GM19025 (cell line): ENCODE results near the gene PSAPL1.
"Not testable (repeated sequence)": the region's sequence is repeated elsewhere in the genome, so short reads cannot be mapped to it uniquely, and the experiment has no call there.

Experiments
- ATAC-seq: cut with Tn5 transposase; IDR thresholded peaks from one replicate; pipeline ENCODE4 v1.9.1; 2021; ENCODE audit warnings: mild to moderate bottlenecking, low read depth, moderate library complexity; ENCODE audit not compliant: unreplicated experiment

The PSAPL1 gene

GRCh38 chr4:7460566-7460965 lies 25.8 kb upstream of the PSAPL1 start:
- ATAC-seq, result no peak

DNA sequence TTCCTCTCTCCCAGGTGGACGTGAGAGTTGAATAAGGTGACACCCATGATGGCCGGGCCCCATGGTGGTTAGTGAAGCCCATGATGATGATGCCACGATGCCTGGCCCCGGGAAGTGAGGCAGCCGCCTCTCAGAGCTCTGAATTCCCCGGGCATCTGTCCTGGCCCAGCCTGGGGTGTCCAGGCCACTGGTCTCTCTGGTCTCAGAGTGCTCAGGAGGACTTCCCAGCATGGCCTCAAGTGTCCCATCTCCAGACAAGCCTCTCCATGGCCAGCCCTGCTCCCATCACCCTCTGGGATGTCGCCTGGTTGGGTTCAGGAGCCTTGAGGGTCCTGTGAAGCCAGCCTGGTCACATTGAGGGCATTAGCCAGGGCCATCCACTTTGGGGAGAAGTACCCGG lies 24.7 kb upstream of the PSAPL1 start:
- no peak for ATAC-seq

DNA sequence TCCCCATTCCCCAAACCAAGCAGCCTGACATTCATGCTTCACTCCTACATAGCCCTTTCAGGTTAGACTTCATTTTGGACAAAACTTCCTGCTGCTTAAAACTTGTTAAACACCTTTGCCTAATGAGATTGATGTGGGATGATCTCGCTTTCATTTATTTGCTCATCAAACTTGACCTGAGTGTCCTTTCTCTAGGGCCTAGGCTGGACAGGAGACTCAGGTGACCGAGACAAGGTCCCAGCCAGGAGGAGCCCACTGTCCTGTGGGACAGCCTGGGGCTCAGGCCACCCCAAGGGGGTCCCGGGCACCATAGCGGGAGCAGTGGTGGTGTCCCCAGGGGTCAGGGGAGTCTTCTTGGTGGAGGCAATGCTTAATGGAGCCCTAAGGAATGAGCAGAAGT lies 23.7 kb upstream of the PSAPL1 start:
- no peak for ATAC-seq

DNA sequence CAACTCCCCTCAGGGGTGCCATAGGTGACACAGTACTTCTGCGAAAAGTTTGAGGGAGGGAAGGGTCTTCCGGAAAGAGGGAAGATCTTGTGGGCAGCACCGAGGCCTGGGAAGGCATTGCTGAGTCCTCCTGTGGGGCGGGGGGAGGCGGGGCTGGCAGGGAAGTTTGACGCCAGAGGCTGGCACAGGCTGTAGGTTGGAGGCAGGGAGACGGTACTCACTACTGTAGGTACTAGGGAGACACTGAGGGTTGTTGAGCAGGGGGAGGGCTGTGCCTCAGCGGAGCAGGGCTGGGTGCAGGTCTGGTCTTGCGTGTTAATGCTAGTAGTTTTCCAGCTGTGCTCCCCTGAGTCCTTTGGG lies 23.3 kb upstream of the PSAPL1 start:
- no peak for ATAC-seq

DNA sequence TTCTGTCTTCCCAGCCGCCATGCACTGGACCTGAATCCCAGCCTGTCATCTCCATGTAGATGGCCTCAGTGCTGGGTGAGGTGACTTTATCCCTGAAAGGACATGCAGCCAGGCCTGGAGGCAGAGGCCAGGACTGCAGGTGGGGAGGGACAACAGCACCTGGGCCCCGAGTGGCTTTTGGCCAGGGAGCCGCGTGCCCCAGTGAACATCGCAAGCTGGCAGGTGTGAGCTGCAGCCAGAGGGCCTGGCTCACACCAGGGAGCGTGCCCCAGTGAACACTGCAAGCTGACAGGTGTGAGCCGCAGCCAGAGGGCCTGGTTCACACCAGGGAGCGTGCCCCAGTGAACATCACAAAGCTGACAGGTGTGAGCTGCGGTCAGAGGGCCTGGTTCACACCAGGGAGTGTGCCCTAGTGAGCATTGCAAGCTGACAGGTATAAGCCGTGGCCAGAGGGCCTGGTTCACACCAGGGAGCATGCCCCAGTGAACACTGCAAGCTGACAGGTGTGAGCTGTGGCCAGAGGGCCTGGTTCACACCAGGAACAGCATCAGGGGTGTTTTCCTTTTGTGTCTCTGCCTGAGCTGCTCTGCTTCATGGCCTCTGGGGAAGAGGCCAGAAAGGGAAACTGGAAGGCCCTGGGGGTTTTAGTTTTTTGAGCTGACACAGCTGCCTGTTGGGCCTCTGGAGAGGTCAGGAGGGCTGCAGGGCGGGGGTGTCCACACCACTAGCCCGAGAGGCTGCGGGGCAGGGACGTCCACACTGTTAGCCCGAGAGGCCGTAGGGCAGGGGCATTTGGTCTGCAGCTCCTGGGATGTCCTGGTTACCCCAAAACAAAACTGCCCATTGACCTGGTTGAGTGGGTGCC lies 22.7 kb upstream of the PSAPL1 start:
- ATAC-seq, result no peak

DNA sequence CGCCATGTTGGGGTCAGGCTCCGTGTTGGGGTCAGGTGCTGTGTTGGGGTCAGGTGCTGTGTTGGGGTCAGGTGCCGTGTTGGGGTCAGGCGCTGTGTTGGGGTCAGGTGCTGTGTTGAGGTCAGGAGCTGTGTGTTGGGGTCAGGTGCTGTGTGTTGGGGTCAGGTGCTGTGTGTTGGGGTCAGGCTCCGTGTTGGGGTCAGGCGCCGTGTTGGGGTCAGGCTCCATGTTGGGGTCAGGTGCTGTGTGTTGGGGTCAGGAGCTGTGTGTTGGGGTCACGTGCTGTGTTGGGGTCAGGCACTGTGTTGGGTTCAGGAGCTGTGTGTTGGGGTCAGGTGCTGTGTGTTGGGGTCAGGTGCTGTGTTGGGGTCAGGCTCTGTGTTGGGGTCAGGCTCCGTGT lies 18.1 kb upstream of the PSAPL1 start:
- not testable (repeated sequence) for ATAC-seq

GRCh38 chr4:7451800-7452199 lies 17.1 kb upstream of the PSAPL1 start:
- no peak for ATAC-seq

DNA sequence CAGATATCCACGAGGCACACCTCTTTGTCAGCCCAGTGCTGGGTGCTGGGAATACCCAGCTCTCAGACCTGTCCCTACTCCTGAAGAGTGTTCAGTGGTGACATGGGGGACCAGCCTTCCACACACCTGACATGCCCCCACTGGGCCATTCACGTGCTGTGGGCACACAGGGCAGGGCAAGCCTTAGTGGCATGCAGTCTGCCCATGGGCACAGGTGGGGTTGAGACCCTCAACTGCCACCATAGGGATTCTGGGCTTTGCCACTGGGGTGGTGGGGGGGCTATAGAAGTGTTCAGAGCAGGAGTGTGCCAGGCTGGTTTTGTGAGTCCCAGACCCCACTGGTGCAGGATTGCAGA lies 16.7 kb upstream of the PSAPL1 start:
- no peak for ATAC-seq

DNA sequence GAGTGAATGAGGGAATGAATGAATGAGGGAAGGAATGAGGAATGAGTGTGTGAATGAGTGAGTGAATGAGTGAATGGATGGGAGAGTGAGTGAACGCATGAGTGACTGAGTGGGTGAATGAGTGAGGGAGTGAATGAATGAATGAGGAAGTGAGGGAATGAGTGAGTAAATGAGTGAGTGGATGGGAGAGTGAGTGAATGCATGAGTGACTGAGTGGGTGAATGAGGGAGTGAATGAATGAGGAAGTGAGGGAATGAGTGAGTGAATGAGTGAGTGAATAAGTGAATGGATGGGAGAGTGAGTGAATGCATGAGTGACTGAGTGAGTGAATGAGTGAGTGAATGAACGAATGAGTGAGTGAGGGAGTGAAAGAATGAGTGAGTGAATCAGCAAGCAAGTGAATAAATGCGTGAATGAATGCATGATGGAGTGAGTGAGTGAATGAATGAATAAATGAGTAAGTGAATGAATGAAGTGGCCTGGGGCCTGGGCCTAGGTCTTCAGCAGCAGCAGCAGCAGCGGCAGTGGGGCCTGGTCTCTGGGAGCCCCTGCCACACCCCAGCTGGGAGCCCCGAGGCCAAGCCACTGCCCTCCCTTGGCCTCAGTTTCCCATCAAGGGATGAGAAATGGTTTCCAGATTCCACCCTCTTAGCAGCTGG lies 16.2 kb upstream of the PSAPL1 start:
- ATAC-seq, result no peak

GRCh38 chr4:7448036-7448435 lies 13.3 kb upstream of the PSAPL1 start:
- ATAC-seq, result no peak

- no peak for ATAC-seq
Measured at GRCh38 chr4:7447236-7447635, 12.5 kb upstream of the PSAPL1 start.

- ATAC-seq, result no peak
Measured at GRCh38 chr4:7444731-7445130, 10.0 kb upstream of the PSAPL1 start.

DNA sequence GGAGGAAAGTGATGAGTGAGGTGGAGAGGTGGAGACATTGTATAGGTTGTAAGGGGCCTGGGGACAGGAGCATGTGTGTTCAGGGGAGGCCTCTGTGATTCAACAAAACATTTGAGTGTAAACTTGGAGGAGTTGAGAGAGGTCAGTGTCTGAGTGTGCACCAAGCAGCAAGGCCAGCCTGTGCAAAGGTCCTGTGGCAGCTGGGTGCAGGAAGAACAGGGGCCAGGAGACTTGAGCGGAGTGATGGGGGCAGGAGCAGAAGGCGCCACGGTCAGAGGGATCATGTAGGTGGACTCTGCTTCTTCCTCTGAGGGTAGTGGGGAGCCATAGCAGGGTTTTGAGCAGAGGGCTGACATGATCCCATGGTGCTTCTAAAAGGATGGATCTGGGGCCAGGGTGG lies 9.6 kb upstream of the PSAPL1 start:
- no peak for ATAC-seq

DNA sequence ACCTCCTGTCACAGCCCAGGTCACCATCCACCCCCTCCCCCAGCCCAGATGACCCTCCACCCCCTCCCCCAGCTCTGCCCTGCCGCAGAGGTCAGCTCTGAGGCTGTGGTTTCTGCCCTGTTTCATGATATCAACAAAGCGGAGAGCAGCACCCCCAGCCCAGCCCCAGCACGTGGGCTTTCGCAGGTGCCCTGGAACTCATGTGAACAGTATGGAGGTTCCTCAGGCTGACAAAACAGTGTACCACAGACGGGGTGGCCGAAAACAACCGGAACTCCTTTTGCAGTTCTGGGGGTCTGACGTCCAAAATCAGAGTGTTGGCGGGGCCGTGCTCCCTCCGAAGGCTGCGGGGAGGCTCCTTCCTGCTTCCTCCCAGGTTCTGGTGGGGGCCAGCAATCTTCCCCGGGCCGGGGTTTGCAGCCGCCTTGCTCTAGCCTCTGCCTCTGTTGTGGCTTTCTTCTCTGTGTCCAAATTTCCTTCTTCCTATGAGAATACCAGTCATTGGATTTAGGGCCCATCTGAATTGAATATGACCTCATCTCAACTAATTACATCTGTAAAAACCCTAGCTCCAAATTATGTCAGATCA lies 7.9 kb upstream of the PSAPL1 start:
- no peak for ATAC-seq

- ATAC-seq, result no peak
Measured at GRCh38 chr4:7441201-7441600, 6.5 kb upstream of the PSAPL1 start.

DNA sequence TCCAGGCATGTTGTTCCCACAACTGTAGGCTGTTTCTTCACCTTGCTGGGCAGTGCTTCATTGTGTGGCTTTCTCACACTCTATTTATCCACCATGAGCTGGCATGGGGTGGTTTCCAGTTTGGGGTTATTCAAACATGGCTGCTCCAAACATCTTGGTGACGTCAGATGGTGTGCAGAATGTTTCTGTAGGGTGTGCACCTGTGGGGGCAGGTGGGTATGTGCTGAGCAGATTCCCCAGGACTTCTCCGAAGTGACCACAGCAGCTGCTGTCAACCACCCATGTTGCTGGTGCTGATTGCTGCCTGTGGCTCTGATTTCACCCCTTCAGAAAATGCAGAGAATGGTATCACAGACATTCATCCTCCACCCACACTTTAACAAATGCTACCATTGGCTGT lies 5.0 kb upstream of the PSAPL1 start:
- ATAC-seq, result no peak

DNA sequence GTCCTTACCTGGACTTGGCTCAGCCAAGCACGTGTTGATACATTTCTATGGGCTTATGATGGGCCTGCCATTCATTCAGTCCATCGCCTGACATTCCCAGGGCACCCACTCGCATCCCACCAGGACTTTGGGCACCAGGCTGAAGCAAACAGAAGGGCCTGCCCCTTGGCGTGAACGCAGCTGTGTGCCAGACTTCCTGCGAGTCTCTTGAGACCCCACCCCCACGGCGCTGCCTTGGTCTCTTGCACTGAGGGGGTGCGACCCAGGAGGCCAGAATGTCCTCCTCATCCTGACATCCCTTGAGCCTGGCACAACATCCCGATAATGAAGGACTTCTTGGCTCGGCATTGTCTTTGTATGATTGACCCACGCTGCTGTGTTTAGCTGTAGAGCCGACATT lies 1.5 kb upstream of the PSAPL1 start:
- ATAC-seq, result no peak

GRCh38 chr4:7435471-7436061 lies 836 bp upstream of the PSAPL1 start:
- ATAC-seq, result no peak

- no peak for ATAC-seq
Measured at GRCh38 chr4:7434141-7434765, 477 bp downstream of the PSAPL1 start.

DNA sequence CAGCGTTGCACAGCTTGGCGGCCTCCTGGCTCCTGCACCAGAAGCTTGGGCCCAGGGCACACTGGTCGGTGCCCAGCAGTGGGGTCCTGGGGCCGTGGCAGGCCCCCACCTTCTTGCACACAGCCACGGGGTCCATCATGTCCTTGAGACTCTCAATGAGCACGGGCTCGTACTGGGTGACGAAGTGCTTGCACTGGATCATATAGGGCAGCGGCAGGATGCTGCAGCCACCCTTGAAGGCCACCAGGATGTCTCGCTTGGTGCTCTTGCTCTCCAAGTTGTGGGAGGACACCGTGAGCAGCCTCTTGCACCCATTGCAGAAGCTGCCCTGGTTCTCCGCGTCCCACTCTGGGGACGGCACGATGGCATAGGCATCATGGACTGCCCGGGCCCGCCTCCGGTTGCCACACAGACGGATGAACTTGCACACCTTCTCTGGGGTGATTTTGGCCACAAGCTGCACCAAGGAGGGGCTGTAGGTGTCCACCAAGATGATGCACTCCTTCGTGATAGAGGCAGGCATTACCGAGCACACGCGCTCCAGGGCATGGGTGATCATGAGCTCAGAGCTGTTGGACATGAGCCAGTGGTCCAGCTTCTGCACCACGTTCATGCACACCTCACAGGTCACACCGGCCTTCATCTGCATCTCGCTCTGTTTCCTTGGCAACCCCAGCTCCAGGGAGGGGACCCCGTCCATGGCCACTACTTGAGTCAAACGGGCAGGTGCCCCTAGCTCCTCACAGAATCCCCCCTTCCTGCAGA lies 1.2 kb downstream of the PSAPL1 start:
- ATAC-seq, result no peak
